ENCODE measurements around the gene PPT2. TPM values are rescaled to one million over a fixed set of nuclear protein-coding genes. Genes with fewer than 3 reads are reported as not detected.

The PPT2 gene
- total and polyA plus RNA-seq, 2 of the 8 experiments (the other 6 are each of a cell fraction or from before 2014, with no cell fraction given): 24.1 to 39.5 TPM

DNA sequence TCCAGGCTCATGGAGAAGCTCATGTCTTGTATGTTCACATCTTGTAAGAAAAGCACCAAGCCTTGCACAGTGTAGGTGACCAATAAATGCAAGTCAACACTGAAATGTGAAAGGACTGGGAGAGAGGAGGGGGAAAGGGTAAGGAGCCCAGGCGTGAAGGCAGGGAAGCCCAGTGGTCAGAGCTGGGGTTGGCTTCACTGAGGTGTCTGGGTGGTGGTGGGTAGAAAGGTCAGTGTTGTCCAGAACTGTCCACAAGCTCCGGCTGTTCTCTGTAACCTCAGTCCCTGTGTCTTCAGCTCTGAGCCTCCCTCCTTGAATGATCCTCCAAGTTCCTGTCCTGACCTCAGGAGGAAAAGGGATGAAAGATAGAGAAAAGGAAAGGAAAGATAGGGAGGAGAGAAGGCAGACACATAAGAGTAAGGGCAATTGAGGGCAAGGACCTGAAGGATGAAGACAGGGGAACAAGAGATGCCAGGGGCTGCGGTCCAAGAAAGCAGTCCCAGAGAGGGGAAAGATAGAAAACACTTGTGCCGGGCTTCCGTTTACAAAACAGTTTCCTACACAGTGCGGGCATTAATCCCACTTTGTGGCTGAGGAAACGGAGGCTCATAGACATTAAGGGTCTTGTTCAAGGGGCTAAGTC, 42.4 kb upstream of the PPT2 start (continued):
- TF ChIP-seq KDM5A (IDR thresholded peaks at IDR 0.05; ENCODE audit: low read length) (no peak), RBBP5 (IDR thresholded peaks at IDR 0.05; ENCODE audit: borderline replicate concordance, low read depth, low read length) (no peak), SIX5 (IDR thresholded peaks at IDR 0.05; ENCODE audit: low read depth, low read length) (no peak), CEBPB (IDR thresholded peaks at IDR 0.05; ENCODE audit: low read depth, low read length) (no peak), HDAC2 (IDR thresholded peaks at IDR 0.05; ENCODE audit: borderline replicate concordance in 1 of 2, low read depth in 2 of 2, low read length in 2 of 2) (no peak)

Data from H1 (cell line).